Smooth muscle cell (in vitro differentiated cells): ENCODE measurements around the gene OR10G7. TPM values are rescaled to one million over a fixed set of nuclear protein-coding genes. Genes with fewer than 3 reads are reported as not detected.

Experiments used
- DNase-seq: peaks from one replicate; lab custom pipeline; 2025; ENCODE audit not compliant: unreplicated experiment; lab: John Stamatoyannopoulos, UW
- H2AFZ ChIP-seq: fragments of 200-600 bp; sonication (generic); 2 replicates; pipeline ENCODE4 v1.6.0; 2016; ENCODE audit warnings: antibody characterized with exemption, low read depth, mild to moderate bottlenecking
- H3F3A ChIP-seq: fragments of 200-600 bp; sonication (generic); 2 replicates; pipeline ENCODE4 v1.6.0; 2017; ENCODE audit warnings: antibody characterized with exemption, low read depth
- H3K27ac ChIP-seq: fragments of 200-600 bp; sonication (generic); 2 replicates; pipeline ENCODE4 v1.5.1; 2016; ENCODE audit warnings: low read depth, mild to moderate bottlenecking
- H3K27me3 ChIP-seq: fragments of 200-600 bp; sonication (generic); 2 replicates; pipeline ENCODE4 v1.6.1; 2016; ENCODE audit warnings: low read depth, mild to moderate bottlenecking
- H3K36me3 ChIP-seq: fragments of 200-600 bp; sonication (generic); 2 replicates; pipeline ENCODE4 v1.5.1; 2016; ENCODE audit warnings: low read depth
- H3K4me1 ChIP-seq: fragments of 200-600 bp; sonication (generic); 2 replicates; pipeline ENCODE4 v1.5.1; 2016; ENCODE audit warnings: low read depth
- H3K4me2 ChIP-seq: fragments of 200-600 bp; sonication (generic); 2 replicates; pipeline ENCODE4 v1.6.0; 2016; ENCODE audit warnings: mild to moderate bottlenecking
- H3K4me3 ChIP-seq: fragments of 200-600 bp; sonication (generic); 2 replicates; pipeline ENCODE4 v1.5.1; 2016; ENCODE audit warnings: mild to moderate bottlenecking
- H3K79me2 ChIP-seq: fragments of 200-600 bp; sonication (generic); 2 replicates; pipeline ENCODE4 v1.6.0; 2016; ENCODE audit warnings: low read depth, mild to moderate bottlenecking
- H3K9ac ChIP-seq: fragments of 200-600 bp; sonication (generic); 2 replicates; pipeline ENCODE4 v1.6.0; 2016; ENCODE audit warnings: low read depth
- H3K9me3 ChIP-seq: fragments of 200-600 bp; sonication (generic); replicated peaks from 2 replicates; pipeline ENCODE4 v1.5.1; 2016; ENCODE audit warnings: low read depth
- H4K20me1 ChIP-seq: fragments of 200-600 bp; sonication (generic); 2 replicates; pipeline ENCODE4 v1.6.0; 2016; ENCODE audit warnings: low read depth
- WGBS: methylation state at CpG from one replicate; pipeline ENCODE4 v1.1.7; 2016; ENCODE audit warnings: low lambda C conversion rate; 5-methylcytosine and 5-hydroxymethylcytosine counted together
- polyA plus RNA-seq: library from polyadenylated mRNA; unstranded; fragments of >200 nt; fragmentation: Nextera tagmentation; extraction: Ambion mirVana; gene quantifications from 2 replicates; pipeline ENCODE4 v1.2.1, GENCODE V29; 2016
- total RNA-seq: library from RNA; depleted of rRNA; stranded (reverse); fragments of >200 nt; gene quantifications from 2 replicates; pipeline ENCODE4 v1.2.3, GENCODE V29; 2014
- TF ChIP-seq, protein P1 (sequence below): fragments of 200-600 bp; sonication (generic); IDR thresholded peaks from 2 replicates; pipeline ENCODE4 v1.5.1; 2017; ENCODE audit warnings: borderline replicate concordance, mild to moderate bottlenecking, antibody characterized with exemption; ENCODE audit not compliant: insufficient read depth, poor library complexity, severe bottlenecking

Gene OR10G7
- total and polyA plus RNA-seq, 2 experiments from 2014 or later = not detected

DNA sequence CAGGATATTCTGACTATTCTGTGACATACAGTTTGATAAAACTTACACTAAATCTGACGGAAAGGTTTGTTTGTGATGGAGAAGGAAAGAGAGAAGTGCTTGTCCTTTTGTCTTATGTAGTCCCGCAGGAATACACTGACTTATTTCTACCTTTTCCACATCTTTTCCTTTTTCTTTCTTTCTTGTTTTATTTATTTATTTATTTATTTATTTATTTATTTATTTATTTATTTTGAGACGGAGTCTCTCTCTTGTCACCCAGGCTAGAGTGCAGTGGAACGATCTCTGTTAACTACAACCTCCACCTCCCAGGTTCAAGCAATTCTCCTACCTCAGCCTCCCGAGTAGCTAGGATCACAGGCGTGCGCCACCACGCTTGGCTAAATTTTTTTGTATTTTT, 31.0 kb upstream of the OR10G7 start:
- 97% methylated on average over 8 of the region's 8 CpGs for WGBS
- TF ChIP-seq, protein P1, sequence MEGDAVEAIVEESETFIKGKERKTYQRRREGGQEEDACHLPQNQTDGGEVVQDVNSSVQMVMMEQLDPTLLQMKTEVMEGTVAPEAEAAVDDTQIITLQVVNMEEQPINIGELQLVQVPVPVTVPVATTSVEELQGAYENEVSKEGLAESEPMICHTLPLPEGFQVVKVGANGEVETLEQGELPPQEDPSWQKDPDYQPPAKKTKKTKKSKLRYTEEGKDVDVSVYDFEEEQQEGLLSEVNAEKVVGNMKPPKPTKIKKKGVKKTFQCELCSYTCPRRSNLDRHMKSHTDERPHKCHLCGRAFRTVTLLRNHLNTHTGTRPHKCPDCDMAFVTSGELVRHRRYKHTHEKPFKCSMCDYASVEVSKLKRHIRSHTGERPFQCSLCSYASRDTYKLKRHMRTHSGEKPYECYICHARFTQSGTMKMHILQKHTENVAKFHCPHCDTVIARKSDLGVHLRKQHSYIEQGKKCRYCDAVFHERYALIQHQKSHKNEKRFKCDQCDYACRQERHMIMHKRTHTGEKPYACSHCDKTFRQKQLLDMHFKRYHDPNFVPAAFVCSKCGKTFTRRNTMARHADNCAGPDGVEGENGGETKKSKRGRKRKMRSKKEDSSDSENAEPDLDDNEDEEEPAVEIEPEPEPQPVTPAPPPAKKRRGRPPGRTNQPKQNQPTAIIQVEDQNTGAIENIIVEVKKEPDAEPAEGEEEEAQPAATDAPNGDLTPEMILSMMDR = no peak
- no peak for DNase-seq
- Histone ChIP-seq H2AFZ (no peak overlapping the region), H3F3A (no peaks in the 10 kb centered on the region), H3K4me2 (no peak overlapping the region), H3K4me3 (no peak overlapping the region), H3K79me2 (no peaks in the 10 kb centered on the region), H3K27ac (no peak overlapping the region), H4K20me1 (no peaks in the 10 kb centered on the region), H3K27me3 (peaks cover 8% of the 10 kb centered on the region), H3K9me3 (no peaks in the 10 kb centered on the region), H3K4me1 (no peaks in the 10 kb centered on the region), H3K36me3 (no peaks in the 10 kb centered on the region), H3K9ac (no peak overlapping the region)

DNA sequence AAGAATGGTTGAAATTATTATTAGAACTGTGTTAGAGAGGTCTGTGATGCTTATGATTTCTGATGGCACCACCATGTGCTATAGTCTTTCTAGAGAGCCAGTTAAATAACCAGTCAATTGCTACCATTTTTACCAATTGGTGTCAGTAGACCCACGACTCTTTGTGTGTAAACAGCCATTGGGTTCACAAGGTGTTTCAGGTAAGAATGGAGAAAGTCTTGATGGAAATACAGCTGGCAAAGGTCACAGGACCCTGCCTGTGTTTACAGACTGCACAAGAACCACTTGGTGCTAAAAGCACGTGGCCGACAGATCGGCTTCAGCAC, 30.5 kb upstream of the OR10G7 start:
- no peak overlapping the region for H3K4me3 ChIP-seq
- H3F3A ChIP-seq = no peaks in the 10 kb centered on the region
- no peak for DNase-seq
- no peaks in the 10 kb centered on the region for H3K79me2 ChIP-seq
- no peak overlapping the region for H3K27ac ChIP-seq
- TF ChIP-seq, protein P1 = no peak
- WGBS = 92% methylated on average over 4 of the region's 4 CpGs
- H3K9ac ChIP-seq = no peak overlapping the region
- H3K27me3 ChIP-seq = peaks cover 12% of the 10 kb centered on the region
- no peaks in the 10 kb centered on the region for H4K20me1 ChIP-seq
- no peaks in the 10 kb centered on the region for H3K4me1 ChIP-seq
- H3K36me3 ChIP-seq = no peaks in the 10 kb centered on the region
- no peak overlapping the region for H3K4me2 ChIP-seq
- H2AFZ ChIP-seq = no peak overlapping the region
- no peaks in the 10 kb centered on the region for H3K9me3 ChIP-seq

DNA sequence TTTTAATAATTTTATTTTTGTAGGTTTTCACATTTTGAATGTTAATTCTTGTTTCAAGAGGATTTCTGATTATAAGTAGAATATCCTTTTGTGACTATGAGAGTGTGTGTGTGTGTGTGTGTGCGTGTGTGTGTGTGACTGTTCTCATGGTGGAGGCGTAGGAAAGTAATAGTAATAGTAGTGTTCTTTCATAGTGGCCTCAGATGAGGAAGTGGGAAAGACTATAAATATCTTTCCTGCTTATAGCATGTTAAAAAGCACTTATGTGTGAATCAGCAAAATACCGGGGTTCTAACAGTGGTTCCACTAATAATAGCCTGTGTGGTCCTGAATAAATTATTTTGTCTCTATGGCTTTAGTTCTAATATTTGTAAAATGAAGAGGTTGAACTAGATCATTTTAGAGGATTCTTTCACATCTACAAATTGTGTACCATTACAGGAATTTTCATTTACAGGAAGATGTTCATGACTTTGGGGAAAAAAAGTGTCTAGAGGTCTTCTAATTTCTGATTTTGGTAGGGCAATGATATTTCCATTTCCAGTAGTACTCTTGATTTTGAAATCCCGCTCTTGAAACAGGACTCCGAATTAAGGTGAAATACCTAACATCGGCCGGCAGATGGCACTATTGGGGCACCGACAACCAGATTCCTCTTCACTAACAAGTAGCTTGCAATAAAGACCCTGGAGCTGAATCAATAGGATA, 29.9 kb upstream of the OR10G7 start:
- no peaks in the 10 kb centered on the region for H3K4me1 ChIP-seq
- H4K20me1 ChIP-seq = no peaks in the 10 kb centered on the region
- peaks cover 17% of the 10 kb centered on the region for H3K27me3 ChIP-seq
- no peaks in the 10 kb centered on the region for H3K9me3 ChIP-seq
- H3K79me2 ChIP-seq = no peaks in the 10 kb centered on the region
- no peaks in the 10 kb centered on the region for H3F3A ChIP-seq
- TF ChIP-seq, protein P1 = peak; percentile 80
- no peak overlapping the region for H3K4me2 ChIP-seq
- no peaks in the 10 kb centered on the region for H3K36me3 ChIP-seq
- no peak overlapping the region for H3K4me3 ChIP-seq
- H2AFZ ChIP-seq = no peak overlapping the region
- WGBS = 14% methylated on average over 8 of the region's 8 CpGs
- peak; percentile 26 for DNase-seq
- no peak overlapping the region for H3K27ac ChIP-seq
- H3K9ac ChIP-seq = no peak overlapping the region
